H1 (cell line): Measurements from ENCODE around the gene ZNF516. TPM values are rescaled to one million over a fixed set of nuclear protein-coding genes. Genes with fewer than 3 reads are reported as not detected.

ENCODE experiments used
- CTCF ChIA-PET: fragments of 300-600 bp; sonication (Branson Sonifier 250); formaldehyde crosslinking; loops from one replicate; lab custom pipeline; 2021; ENCODE audit not compliant: partially characterized antibody; lab: Charles Lee
- POLR2A ChIA-PET: fragments of 300-600 bp; sonication (Branson Sonifier 250); formaldehyde crosslinking; loops from one replicate; lab custom pipeline; 2021; ENCODE audit warnings: inconsistent platforms; ENCODE audit not compliant: partially characterized antibody; lab: Charles Lee
- DNase-seq, 2 experiments: peaks; one replicate each; pipeline versions ENCODE4 v3.0.0 to v3.0.0-alpha.2; 2010 to 2022; ENCODE audit warnings: low spot score in 2 of 2, low read depth in 1 of 2, mixed read lengths in 1 of 2
- FAIRE-seq: peaks from 2 replicates; lab custom pipeline; 2011; peaks lifted over from hg19 to GRCh38; lab: Jason Lieb, UNC
- H2AFZ ChIP-seq: 2 replicates; pipeline ENCODE4 v1.8.1; 2012; ENCODE audit warnings: low read length, inconsistent platforms
- H2AK5ac ChIP-seq: 2 replicates; pipeline ENCODE4 v1.6.1; 2013; ENCODE audit warnings: low read depth, low read length
- H2BK120ac ChIP-seq: replicated peaks from 2 replicates; pipeline ENCODE3; 2013; ENCODE audit warnings: low read depth, low read length, inconsistent platforms
- H2BK12ac ChIP-seq: 2 replicates; pipeline ENCODE4 v1.6.1; 2013; ENCODE audit warnings: low read depth, low read length
- H2BK15ac ChIP-seq: 2 replicates; pipeline ENCODE4 v1.6.1; 2013; ENCODE audit warnings: low read length
- H2BK20ac ChIP-seq: 2 replicates; pipeline ENCODE4 v1.6.1; 2013; ENCODE audit warnings: low read length
- H2BK5ac ChIP-seq: 2 replicates; pipeline ENCODE4 v1.6.1; 2013; ENCODE audit warnings: low read depth, low read length
- H3K14ac ChIP-seq: 2 replicates; pipeline ENCODE4 v1.6.1; 2013; ENCODE audit warnings: inconsistent platforms; ENCODE audit not compliant: insufficient read length
- H3K18ac ChIP-seq: 2 replicates; pipeline ENCODE4 v1.6.1; 2013; ENCODE audit warnings: low read length; ENCODE audit errors: extremely low read depth
- H3K23ac ChIP-seq: 2 replicates; pipeline ENCODE4 v1.6.1; 2013; ENCODE audit warnings: inconsistent platforms; ENCODE audit not compliant: insufficient read length
- H3K23me2 ChIP-seq: 2 replicates; pipeline ENCODE4 v1.6.1; 2013; ENCODE audit warnings: low read depth, low read length
- H3K27ac ChIP-seq: 2 replicates; pipeline ENCODE4 v1.6.1; 2011; ENCODE audit warnings: low read depth, low read length, inconsistent platforms
- H3K27me3 ChIP-seq, 4 experiments: replicated peaks in 1 of 4; 1 replicate in 1 of 4; 2 replicates in 3 of 4; pipeline versions ENCODE4 v1.6.1 to v1.8.1; 2011 to 2013; ENCODE audit warnings: low read length in 3 of 4, mild to moderate bottlenecking in 3 of 4, inconsistent platforms in 2 of 4, mixed read lengths in 2 of 4, moderate library complexity in 1 of 4; ENCODE audit not compliant: control insufficient read depth in 3 of 4, insufficient read depth in 3 of 4; ENCODE audit errors: extremely low read depth in 1 of 4
- H3K36me3 ChIP-seq, 4 experiments: 2 replicates each; pipeline versions ENCODE4 v1.6.1 to v1.8.1; 2011 to 2013; ENCODE audit warnings: mild to moderate bottlenecking in 4 of 4, low read length in 3 of 4, moderate library complexity in 2 of 4, control low read depth in 1 of 4, inconsistent platforms in 1 of 4; ENCODE audit not compliant: insufficient read depth in 4 of 4, control insufficient read depth in 2 of 4
- H3K4ac ChIP-seq: replicated peaks from 2 replicates; pipeline ENCODE3; 2013; ENCODE audit warnings: low read length, low read depth, mixed read lengths, inconsistent platforms; ENCODE audit not compliant: insufficient read length
- H3K4me1 ChIP-seq, 4 experiments: replicated peaks in 1 of 4; 1 replicate in 1 of 4; 2 replicates in 3 of 4; pipeline versions ENCODE4 v1.6.1 to v1.8.1; 2011 to 2013; ENCODE audit warnings: low read length in 3 of 4, inconsistent platforms in 2 of 4, mixed read lengths in 1 of 4; ENCODE audit not compliant: insufficient read depth in 4 of 4, control insufficient read depth in 3 of 4
- H3K4me2 ChIP-seq, 2 experiments: 2 replicates each; pipeline versions ENCODE4 v1.6.1 to v1.8.1; 2011 to 2013; ENCODE audit warnings: low read depth in 2 of 2, low read length in 2 of 2, control low read depth in 1 of 2, inconsistent platforms in 1 of 2, mild to moderate bottlenecking in 1 of 2; ENCODE audit not compliant: insufficient read depth in 1 of 2
- H3K4me3 ChIP-seq, 4 experiments: fragments of 200-600, 300-600 bp in 1 of 4; sonication (generic), shearing (Covaris generic), sonication (Bioruptor Twin) in 1 of 4; 2 replicates each; pipeline versions ENCODE4 v1.5.1 to v1.8.1; 2011 to 2016; ENCODE audit warnings: low read length in 4 of 4, low read depth in 3 of 4, control low read depth in 2 of 4, inconsistent platforms in 2 of 4, mild to moderate bottlenecking in 2 of 4, mixed read lengths in 1 of 4, moderate library complexity in 1 of 4; ENCODE audit not compliant: insufficient read depth in 2 of 4; ENCODE audit errors: extremely low read depth in 1 of 4
- H3K56ac ChIP-seq: replicated peaks from 2 replicates; pipeline ENCODE3; 2013; ENCODE audit warnings: low read depth, mild to moderate bottlenecking, mixed read lengths, low read length, inconsistent platforms; ENCODE audit not compliant: insufficient read length
- H3K79me1 ChIP-seq: 2 replicates; pipeline ENCODE4 v1.6.1; 2013; ENCODE audit warnings: low read depth, low read length, control low read depth
- H3K79me2 ChIP-seq, 2 experiments: 2 replicates each; pipeline versions ENCODE4 v1.6.1 to v1.8.1; 2012 to 2013; ENCODE audit warnings: low read length in 2 of 2, mild to moderate bottlenecking in 2 of 2, inconsistent platforms in 1 of 2; ENCODE audit not compliant: insufficient read depth in 2 of 2, control insufficient read depth in 1 of 2
- H3K9ac ChIP-seq, 4 experiments: replicated peaks in 1 of 4; 1 replicate in 1 of 4; 2 replicates in 3 of 4; pipeline versions ENCODE4 v1.6.1 to v1.8.1; 2011 to 2013; ENCODE audit warnings: low read depth in 3 of 4, low read length in 3 of 4, control low read depth in 2 of 4, mild to moderate bottlenecking in 2 of 4, moderate library complexity in 2 of 4, inconsistent platforms in 1 of 4; ENCODE audit errors: extremely low read depth in 1 of 4
- H3K9me3 ChIP-seq, 2 experiments: 2 replicates each; pipeline versions ENCODE4 v1.6.1 to v1.8.1; 2012 to 2013; ENCODE audit warnings: mild to moderate bottlenecking in 2 of 2, moderate library complexity in 2 of 2, control low read depth in 1 of 2, inconsistent platforms in 1 of 2, low read depth in 1 of 2, low read length in 1 of 2, mixed read lengths in 1 of 2; ENCODE audit not compliant: insufficient read depth in 2 of 2
- H4K20me1 ChIP-seq, 2 experiments: replicated peaks in 1 of 2; 2 replicates each; pipeline versions ENCODE3 to v1.8.1; 2011 to 2013; ENCODE audit warnings: inconsistent platforms in 2 of 2, low read length in 2 of 2, mild to moderate bottlenecking in 1 of 2; ENCODE audit not compliant: insufficient read depth in 2 of 2, control insufficient read depth in 1 of 2
- H4K5ac ChIP-seq: 2 replicates; pipeline ENCODE4 v1.6.1; 2013; ENCODE audit warnings: low read length, low read depth, mixed read lengths, inconsistent platforms; ENCODE audit not compliant: insufficient read length
- H4K8ac ChIP-seq: 2 replicates; pipeline ENCODE4 v1.8.0; 2013; ENCODE audit warnings: mild to moderate bottlenecking, moderate library complexity, low read length, inconsistent platforms; ENCODE audit not compliant: insufficient read depth; ENCODE audit errors: extremely low read depth
- H4K91ac ChIP-seq: replicated peaks from 2 replicates; pipeline ENCODE3; 2013; ENCODE audit warnings: low read length, mixed read lengths, inconsistent platforms; ENCODE audit not compliant: insufficient read length
- POLR2AphosphoS5 ChIP-seq: IDR thresholded peaks from 2 replicates; pipeline ENCODE4 v1.6.1; 2011; ENCODE audit warnings: low read depth, low read length
- WGBS, 2 experiments: shearing (Covaris generic) in 1 of 2; methylation state at CpG; one replicate each; pipeline versions ENCODE4 v1.1.6 to v1.1.7; 2013 to 2015; ENCODE audit warnings: low lambda C conversion rate in 2 of 2, mixed read lengths in 2 of 2, inconsistent platforms in 1 of 2, low coverage in 1 of 2, missing lambda C conversion rate in 1 of 2; ENCODE audit not compliant: insufficient replicate concordance in 2 of 2, insufficient coverage in 1 of 2, insufficient read length in 1 of 2; ENCODE audit errors: extremely low coverage in 1 of 2, missing lambda C conversion rate in 1 of 2; 5-methylcytosine and 5-hydroxymethylcytosine counted together
- polyA plus RNA-seq, 7 experiments: library from polyadenylated mRNA; depleted of rRNA in 3 of 7; stranded (reverse) in 5 of 7; unstranded in 2 of 7; fragments of >200 nt in 5 of 7; fragments of 200-250 nt in 2 of 7; gene quantifications; 1 replicate in 5 of 7; 2 replicates in 1 of 7; 4 replicates in 1 of 7; pipeline versions ENCODE4 v1.2.1 to v1.2.3, GENCODE V29; 2011 to 2013; ENCODE audit warnings: missing spikeins in 2 of 7, mixed read lengths in 2 of 7
- total RNA-seq: library from RNA; stranded (reverse); fragmentation: NEBNext Ultra II Directional; extraction: Animal tissue kit (Norgen Biotek cat#: 25700); gene quantifications from 2 replicates; pipeline ENCODE4 v1.2.1, GENCODE V29; 2021

Gene ZNF516
- total and polyA plus RNA-seq, 2 of the 8 experiments (the other 6 are each of a cell fraction or from before 2014, with no cell fraction given), result 7.3 to 17.0 TPM

GRCh38 chr18:76408480-76409067 lies 86.5 kb downstream of the ZNF516 start:
- Histone ChIP-seq H3K4me1 (peaks cover 0 to 6% (median 1%) of the 10 kb centered on the region in 4 experiments; a peak in 2 of 7 replicates), H3K23ac (no peak overlapping the region), H2BK120ac (no peak overlapping the region), H3K4me3 (no peak overlapping the region), H3K36me3 (no peaks in the 10 kb centered on the region), H4K91ac (no peak overlapping the region), H2BK5ac (no peak overlapping the region), H3K4ac (no peak overlapping the region), H3K27me3 (no peaks in the 10 kb centered on the region), H2AK5ac (no peak overlapping the region), H2BK20ac (no peak overlapping the region), H2BK12ac (no peak overlapping the region), H3K18ac (no peak overlapping the region), H3K14ac (no peak overlapping the region), H4K8ac (no peak overlapping the region), H3K56ac (no peak overlapping the region), H3K4me2 (no peak overlapping the region), H3K23me2 (no peaks in the 10 kb centered on the region; the same call in 1 of the 2 replicates), H3K27ac (no peak overlapping the region), H3K79me1 (peaks cover 11% of the 10 kb centered on the region), H3K9me3 (no peaks in the 10 kb centered on the region), H4K5ac (no peak overlapping the region), H2AFZ (no peak overlapping the region), H3K9ac (no peak overlapping the region), H3K79me2 (peaks cover 0 to 2% of the 10 kb centered on the region in 2 experiments; a peak in 1 of 4 replicates), H4K20me1 (peaks cover 2 to 10% of the 10 kb centered on the region in 2 experiments), H2BK15ac (no peak overlapping the region)
- WGBS, 2 experiments, result 91% methylated on average over 15 of the region's 15 CpGs; no CpG with 5 or more reads in 1 of the 2 experiments
- no peak for TF ChIP-seq POLR2AphosphoS5
- ChIA-PET CTCF (interaction anchor here (0.7 to 4.7 kb wide), 15 partner anchors 10 to 301 kb away, joined by 3 to 33 read pairs (median 3); no protein-coding TSS in a partner anchor), POLR2A (interaction anchor here (0.9 to 1.6 kb wide), 2 partner anchors 8 to 17 kb away, joined by 3 read pairs; no protein-coding TSS in a partner anchor)
- no peak for FAIRE-seq
- no peak for DNase-seq
